ENCODE measurements around the gene ZNF841.

DNA sequence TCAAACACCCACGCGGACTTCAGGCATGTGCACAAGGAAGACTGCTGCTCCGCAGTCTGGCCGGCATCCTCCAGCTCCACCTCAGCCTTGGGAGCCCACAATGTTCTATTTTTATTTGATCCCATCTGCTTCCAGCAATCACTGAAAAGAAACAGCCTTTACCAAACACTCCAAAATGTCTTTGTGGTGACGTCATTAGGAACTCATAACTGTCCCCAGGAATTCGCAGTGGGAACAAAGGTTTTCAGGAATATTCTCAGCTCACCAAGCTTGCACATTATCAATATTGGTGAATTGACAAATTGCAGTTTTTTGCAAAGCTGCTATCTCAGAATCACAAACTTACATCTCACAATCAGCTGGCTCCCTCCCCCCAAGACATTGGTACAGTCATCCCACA, 15.2 kb upstream of the ZNF841 start:
- TF ChIP-seq CTCF (IDR thresholded peaks at IDR 0.05) (no peak), POLR2A (IDR thresholded peaks at IDR 0.05) (no peak)

Data from adrenal gland (tissue), 5 donors.